ENCODE data around the gene PREX1.
A peak's percentile ranks its signal among the peaks of the same experiment; 100 is the strongest.

Gene PREX1

DNA sequence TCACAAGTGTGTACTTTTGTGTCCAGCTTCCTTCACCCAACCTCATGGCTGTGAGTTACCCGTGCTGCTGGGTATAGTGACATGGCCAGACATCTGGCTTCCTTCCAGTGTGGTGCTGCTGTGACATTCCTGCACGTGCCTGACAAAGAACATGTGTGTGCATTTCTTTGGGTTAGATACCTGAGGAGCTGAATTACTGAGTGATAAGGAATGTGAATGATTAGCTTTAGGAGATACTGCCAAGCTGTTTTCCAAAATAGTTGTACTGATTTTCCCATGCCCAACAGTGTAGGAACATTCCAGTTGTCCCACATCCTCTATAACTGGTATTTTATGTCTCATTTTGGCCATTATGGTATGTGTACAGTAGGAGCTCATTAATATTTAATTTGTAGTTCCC is 132.5 kb downstream of the PREX1 start:
- DNase-seq, result no peak
- TF ChIP-seq POLR2A (IDR thresholded peaks at IDR 0.05; ENCODE audit: low read length) (no peak), GATA1 (IDR thresholded peaks at IDR 0.05; ENCODE audit: low read depth, low read length) (no peak)

DNA sequence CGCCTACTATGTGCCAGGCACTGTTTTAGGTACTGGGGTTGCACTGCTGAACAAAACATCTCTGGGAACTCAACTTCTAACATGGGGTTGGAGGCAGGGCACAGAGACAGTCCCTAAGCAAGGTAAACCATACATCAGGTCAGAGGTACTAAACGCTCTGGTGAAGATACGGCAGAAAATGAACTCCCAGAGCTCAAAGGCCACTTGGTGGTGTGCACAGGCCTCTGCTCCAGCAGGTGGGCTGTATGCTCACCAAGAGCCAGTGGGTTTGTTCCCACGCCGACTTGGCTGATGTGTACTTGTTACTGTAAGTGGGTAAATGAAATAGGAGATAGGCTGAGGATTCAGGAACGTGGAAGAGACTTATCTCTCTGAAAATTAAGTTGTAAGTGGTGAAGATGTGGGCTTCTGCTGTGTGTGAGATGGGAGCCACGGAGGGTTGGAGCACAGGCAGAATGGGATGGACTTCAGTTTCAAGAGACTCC is 133.4 kb downstream of the PREX1 start:
- DNase-seq, result no peak
- TF ChIP-seq POLR2A (IDR thresholded peaks at IDR 0.05; ENCODE audit: low read length) (no peak), GATA1 (IDR thresholded peaks at IDR 0.05; ENCODE audit: low read depth, low read length) (no peak)

DNA sequence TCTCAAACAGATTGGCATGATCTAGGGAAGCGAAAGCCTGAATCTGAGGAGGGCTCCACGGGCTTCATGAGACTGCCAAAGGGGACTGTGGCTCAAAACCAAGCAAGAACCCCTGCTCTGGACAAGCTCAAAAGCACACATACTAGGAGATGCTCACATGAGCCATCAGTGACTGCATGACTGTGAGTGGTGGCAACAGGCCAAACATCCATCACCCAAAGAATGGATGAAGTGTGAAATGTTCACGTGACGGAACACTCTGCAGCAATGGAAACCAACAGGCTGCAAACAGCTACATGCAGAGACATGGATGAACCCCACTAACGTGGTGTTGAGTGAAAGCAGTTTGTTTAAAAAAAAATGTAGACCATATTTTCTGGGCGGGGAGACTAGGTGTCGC is 136.3 kb downstream of the PREX1 start:
- DNase-seq, result no peak
- no peak for TF ChIP-seq GATA1 (IDR thresholded peaks at IDR 0.05; ENCODE audit: low read depth, low read length)
- no peak for TF ChIP-seq POLR2A (IDR thresholded peaks at IDR 0.05; ENCODE audit: low read length)

DNA sequence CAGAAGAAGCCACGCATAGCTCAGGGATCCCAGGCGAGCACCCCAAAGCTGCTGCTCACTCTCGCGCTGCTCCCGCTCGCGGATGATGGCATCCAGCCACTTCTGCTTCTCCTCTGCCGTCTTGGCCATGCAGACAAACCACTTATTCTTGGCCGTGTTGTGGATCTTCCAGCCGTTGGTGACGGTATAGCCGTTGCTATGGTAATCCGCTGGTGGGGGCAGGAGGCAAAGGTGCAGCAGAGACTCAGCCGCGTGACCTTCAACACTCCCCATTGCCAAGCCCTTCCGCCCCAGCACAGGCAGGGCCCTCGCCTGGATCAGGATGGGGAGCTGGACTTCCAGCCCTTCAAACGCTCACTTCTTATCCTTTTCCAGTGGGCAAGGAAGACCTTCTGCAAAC is 136.9 kb downstream of the PREX1 start:
- TF ChIP-seq POLR2A (IDR thresholded peaks at IDR 0.05; ENCODE audit: low read length) (no peak), GATA1 (IDR thresholded peaks at IDR 0.05; ENCODE audit: low read depth, low read length) (no peak)
- peak in 1 of 2 experiments; percentile 15 for DNase-seq

DNA sequence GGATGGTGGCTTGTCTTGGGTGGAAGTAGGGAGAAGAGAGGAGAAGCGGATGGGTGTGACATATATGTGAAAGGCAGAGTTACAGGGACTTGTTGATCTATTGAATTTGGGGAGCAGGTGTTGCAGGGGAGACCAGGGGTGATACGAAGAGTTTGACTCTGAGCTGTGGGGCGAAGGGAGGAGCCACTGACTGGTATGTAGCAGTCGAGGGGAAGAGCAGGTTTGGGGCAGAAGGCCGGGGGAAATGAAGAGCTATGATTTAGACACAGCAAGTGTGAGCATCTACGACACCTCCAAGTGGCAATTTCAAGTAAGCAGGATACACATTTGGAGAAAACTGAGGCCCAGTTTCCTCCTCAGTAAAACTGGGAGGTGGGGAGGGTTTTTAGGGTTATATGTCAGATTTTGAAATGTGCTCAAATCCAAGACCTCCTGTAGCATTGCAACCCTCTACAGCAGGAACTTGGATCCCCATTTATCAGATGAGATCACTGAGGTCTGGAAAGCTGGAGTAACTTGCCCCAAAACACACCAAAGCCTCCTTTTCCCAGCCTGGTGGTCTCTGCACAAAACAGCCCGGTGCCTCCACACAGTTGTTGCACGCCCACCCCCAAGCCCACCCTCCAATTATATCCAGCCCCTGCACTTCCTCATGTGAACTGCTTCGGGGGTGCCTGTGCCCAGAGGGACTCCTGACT is 137.8 kb downstream of the PREX1 start:
- DNase-seq, result no peak
- TF ChIP-seq POLR2A (IDR thresholded peaks at IDR 0.05; ENCODE audit: low read length) (no peak), GATA1 (IDR thresholded peaks at IDR 0.05; ENCODE audit: low read depth, low read length) (no peak)

DNA sequence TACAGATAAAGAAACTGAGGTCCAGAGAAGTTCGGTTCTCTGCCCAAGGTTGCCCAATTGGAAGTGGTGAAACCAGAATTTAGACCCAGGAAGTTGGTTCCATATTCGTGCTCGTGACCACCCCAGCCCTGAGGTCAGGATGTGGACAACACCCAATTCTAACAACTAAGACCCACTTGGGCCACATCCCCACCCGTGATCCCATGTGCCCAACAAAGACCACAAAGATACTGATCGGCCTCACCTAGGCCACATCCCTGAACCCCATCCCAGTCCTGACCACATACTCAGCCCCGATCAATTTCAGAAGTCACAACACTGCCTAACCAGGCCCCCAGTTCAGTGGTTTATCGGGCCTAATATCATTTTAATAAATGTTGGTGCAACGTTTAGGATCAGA is 138.4 kb downstream of the PREX1 start:
- TF ChIP-seq POLR2A (IDR thresholded peaks at IDR 0.05; ENCODE audit: low read length) (no peak), GATA1 (IDR thresholded peaks at IDR 0.05; ENCODE audit: low read depth, low read length) (no peak)
- no peak for DNase-seq

DNA sequence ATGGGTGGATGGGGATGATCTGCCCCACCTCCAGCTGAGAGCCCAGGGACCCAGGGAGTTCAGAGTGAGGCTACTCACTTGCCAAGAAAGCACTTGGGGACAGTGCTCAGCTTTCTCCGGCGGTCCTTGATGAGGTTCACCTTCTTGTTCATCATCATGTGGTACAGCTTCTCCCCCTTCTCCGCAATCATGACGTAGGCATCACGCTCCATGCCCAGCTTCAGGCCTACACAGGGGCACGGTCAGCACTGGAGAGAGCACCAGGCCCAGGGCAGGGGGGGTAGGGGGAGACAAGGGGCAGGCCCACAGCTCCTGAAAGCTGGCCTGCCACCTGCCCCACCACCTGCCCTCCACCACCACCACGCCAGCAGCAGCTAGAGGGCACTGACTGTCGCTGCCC is 139.2 kb downstream of the PREX1 start:
- no peak for TF ChIP-seq POLR2A (IDR thresholded peaks at IDR 0.05; ENCODE audit: low read length)
- TF ChIP-seq GATA1 (IDR thresholded peaks at IDR 0.05; ENCODE audit: low read depth, low read length), result no peak
- no peak for DNase-seq

DNA sequence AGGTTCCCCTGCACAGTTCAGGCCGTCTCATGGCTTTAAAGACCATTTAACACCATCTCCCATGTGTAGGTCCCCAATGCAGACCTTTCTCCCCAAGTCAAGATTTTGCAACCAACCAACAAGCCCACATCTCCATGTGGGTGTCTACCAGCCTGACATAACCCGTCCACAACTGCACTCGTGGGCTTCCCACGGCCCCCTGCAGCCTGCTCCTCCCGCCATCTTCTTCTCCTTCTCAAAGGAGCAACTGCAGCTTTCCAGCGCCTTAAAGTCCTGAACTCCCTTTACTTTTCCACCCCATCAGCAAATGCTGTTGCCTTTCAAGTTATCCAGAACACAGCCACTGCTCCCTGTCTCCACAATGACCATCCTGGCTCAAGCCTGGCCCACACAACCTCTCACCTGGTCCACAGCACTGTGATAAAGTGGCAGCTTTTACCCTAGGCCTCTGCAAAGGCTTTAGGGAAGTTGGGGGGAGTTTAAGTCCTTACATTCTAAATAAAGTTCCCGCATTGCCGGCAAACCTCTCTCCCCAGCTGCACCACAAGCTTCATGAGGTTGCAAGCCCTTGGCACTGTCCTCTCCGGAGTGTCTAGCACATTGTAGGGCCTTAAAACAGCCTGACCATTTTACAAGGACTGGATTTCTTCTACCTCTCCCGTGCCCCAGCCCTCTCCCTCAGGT is 140.5 kb downstream of the PREX1 start:
- TF ChIP-seq POLR2A (IDR thresholded peaks at IDR 0.05; ENCODE audit: low read length), result no peak
- no peak for TF ChIP-seq GATA1 (IDR thresholded peaks at IDR 0.05; ENCODE audit: low read depth, low read length)
- no peak for DNase-seq

DNA sequence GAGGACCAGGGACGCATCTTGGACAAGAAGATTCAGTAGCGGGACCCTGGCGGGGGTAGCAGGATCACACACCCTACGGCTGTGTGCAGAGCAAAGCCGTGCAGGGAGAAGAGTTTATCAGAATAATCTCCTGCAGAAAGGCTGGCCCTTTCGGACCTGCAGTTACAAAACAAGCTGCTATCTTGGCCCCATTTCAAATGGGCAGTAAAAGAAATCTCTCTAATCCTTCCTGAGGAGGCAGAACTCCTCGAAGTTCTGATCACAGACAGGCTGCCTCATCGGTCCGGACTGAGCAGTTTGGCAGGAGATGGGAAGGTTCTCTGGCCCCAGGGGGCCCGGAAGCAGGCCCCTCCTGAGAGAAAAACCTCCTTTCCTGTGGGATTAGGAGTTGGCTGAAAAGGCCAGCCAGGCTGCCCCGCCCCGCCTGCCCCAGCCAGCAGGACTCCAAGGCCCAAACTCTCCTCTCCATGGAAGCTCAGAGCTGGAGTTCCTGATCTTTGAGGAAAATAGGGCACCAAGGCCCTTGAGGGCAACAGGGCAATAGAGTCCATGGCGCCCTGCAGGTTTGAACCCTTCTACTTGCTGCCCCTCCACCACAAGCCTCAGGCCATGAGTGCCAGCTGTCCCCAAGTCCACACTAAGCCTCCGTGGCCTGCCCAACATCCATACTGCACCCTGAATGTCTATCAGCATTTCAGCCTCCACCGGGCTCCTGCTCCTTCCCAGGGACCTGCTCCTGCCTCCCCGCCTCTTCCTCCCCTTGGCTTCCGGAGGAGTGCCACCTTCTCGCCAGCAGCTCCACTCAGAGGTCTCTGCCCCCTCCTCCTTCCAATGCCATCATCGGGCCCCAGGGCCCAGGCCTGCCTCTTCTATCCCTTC is 141.3 kb downstream of the PREX1 start:
- DNase-seq, result peak; percentile 10 to 22
- TF ChIP-seq POLR2A (IDR thresholded peaks at IDR 0.05; ENCODE audit: low read length) (no peak), GATA1 (IDR thresholded peaks at IDR 0.05; ENCODE audit: low read depth, low read length) (no peak)

DNA sequence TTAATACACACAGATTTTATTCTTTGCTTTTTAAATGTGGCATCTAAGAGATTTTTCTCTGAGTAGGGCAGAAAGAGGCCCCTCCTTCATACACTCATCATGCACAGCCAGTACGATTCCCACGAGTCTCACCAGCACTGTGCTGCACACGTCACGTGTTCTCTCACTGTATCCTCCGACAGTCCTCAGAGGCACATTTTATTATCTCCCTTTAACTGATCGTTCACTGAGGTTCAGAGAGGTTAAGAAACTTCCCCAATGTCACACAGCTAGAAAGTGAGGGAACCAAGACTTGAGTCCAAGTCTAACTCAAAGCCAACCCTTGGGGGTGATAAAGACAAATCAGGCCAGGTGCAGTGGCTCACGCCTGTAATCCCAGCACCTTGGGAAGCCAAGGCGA is 142.5 kb downstream of the PREX1 start:
- no peak for TF ChIP-seq GATA1 (IDR thresholded peaks at IDR 0.05; ENCODE audit: low read depth, low read length)
- TF ChIP-seq POLR2A (IDR thresholded peaks at IDR 0.05; ENCODE audit: low read length), result no peak
- DNase-seq, result no peak

DNA sequence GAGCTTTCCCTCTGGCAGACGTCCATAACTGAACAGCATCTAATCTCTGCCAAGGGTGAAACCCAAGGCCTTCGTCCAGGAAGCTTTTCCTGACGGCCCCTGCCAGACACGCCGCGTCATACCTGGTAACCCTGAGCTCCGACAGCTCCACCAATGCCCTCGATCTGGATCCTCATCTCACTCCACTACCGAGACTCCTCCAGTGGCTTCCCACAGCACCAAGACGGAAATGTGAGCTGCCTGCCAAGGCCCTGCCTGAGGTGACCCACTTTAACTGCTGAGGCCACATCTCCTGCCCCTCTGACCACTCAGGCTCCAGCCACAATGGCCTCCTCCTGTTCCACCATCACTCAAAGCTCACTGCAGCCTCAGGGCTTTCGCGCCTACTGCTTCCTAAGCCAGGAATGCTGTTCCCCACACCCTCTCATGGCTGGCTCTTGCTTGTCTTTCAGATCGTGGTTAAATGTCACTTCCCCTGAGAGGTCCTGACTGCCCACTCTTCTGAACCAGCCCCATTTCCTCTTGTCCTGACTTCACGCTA is 143.2 kb downstream of the PREX1 start:
- no peak for DNase-seq
- TF ChIP-seq GATA1 (IDR thresholded peaks at IDR 0.05; ENCODE audit: low read depth, low read length), result no peak
- TF ChIP-seq POLR2A (IDR thresholded peaks at IDR 0.05; ENCODE audit: low read length), result no peak

DNA sequence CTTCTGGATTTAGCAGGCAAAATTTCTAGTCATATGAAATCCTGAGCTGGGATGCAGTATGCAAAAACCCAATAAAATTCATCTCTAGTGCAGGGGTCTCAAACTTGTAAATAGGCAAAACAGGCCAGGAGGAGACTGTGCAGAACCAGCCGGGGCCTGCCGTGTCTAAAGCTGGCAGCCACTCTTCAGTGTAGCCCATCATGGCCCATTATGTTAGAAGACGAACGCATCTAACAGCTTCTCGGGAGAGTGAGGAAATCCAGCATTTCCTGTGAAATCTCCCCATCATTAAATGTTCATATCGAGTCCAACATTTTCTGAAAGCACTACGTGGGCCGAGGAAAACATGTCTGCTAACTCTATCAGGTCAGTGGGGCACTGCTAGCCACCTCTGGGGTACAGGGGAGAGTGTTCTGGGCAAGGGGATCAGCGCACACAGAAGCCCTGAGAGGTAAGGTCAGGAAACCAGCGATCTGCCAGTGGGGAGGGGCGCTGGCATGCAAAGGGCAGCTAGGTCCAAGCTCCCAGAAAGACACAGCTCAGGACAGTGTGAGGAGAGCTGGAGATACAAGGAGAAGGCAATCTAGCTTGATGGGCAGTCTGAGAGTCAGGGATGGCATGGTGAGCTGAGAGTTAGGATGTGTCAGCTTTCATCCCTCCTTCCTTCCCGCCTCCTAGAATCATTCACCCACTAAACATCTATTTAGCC is 144.2 kb downstream of the PREX1 start:
- TF ChIP-seq POLR2A (IDR thresholded peaks at IDR 0.05; ENCODE audit: low read length) (no peak), GATA1 (IDR thresholded peaks at IDR 0.05; ENCODE audit: low read depth, low read length) (no peak)
- DNase-seq, result no peak

Measured in erythroblast (primary cell).